ENCODE results near the gene MYO10.
"Not testable (repeated sequence)": the region's sequence is repeated elsewhere in the genome, so short reads cannot be mapped to it uniquely, and the experiment has no call there.

The MYO10 gene

GRCh38 chr5:16885635-16886365, 50.3 kb downstream of the MYO10 start:
- DNase-seq: no peak

- no peak for DNase-seq
These were observed 51.5 kb downstream of the MYO10 start for GRCh38 chr5:16884595-16884994.

- no peak for DNase-seq
These were observed 52.3 kb downstream of the MYO10 start for GRCh38 chr5:16883806-16884205.

DNA sequence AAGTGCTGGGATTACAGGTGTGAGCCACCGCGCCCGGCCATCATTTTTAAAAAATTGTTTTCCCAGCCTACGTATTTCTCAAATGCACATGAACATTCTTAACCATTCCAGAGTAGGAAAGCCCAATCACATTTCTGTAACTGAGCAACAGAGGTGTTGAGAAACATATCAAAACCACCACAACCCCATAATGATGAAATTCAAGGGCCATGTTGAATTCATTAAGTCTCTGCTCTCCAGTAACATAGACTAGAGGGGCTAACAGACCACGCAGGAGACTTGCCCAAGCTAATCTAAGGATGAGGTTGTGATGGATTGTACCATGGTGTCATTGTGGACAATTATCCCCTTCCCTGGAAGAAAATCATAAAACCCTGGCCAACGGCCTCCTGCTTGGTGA, 52.9 kb downstream of the MYO10 start:
- DNase-seq: peak; percentile 42

- DNase-seq: no peak
These were observed 54.8 kb downstream of the MYO10 start for GRCh38 chr5:16881251-16881650.

- DNase-seq: no peak
These were observed 55.5 kb downstream of the MYO10 start for GRCh38 chr5:16880547-16880946.

- DNase-seq: no peak
These were observed 56.4 kb downstream of the MYO10 start for GRCh38 chr5:16879650-16880049.

- DNase-seq: no peak
These were observed 56.9 kb downstream of the MYO10 start for GRCh38 chr5:16879191-16879590.

DNA sequence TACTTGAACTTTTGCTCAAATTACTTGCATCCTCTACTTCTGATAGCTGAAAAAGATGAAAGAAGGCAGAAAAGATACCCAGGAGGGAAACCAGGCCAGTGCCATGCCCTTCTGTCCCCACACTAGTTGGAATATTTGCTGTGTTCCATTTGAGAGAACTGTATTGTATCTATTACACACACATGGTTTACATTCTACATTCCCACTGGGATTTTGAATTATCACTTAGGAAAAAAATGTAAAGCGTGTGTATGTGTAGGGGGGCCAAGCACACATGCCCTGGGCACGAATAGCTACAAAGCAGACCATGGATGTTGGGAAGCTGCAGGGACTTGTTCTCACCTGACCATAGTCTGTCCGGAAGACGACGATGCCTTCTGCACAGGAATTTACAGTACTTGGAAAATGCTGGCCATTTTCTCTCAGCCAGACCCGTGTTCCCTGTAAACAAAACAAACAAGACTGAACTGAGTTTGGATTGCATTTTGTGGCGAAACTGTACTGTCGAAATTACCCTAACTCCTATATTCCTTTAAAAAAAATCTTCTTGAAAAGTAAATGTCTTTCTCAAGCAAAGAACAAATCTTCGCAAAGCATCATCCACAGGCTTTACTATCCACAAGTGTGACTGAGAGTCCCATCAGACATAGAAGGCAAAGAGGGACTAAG, 58.7 kb downstream of the MYO10 start:
- DNase-seq: peak; percentile 56

- not testable (repeated sequence) for DNase-seq
These were observed 61.7 kb downstream of the MYO10 start for GRCh38 chr5:16874424-16874823.

DNA sequence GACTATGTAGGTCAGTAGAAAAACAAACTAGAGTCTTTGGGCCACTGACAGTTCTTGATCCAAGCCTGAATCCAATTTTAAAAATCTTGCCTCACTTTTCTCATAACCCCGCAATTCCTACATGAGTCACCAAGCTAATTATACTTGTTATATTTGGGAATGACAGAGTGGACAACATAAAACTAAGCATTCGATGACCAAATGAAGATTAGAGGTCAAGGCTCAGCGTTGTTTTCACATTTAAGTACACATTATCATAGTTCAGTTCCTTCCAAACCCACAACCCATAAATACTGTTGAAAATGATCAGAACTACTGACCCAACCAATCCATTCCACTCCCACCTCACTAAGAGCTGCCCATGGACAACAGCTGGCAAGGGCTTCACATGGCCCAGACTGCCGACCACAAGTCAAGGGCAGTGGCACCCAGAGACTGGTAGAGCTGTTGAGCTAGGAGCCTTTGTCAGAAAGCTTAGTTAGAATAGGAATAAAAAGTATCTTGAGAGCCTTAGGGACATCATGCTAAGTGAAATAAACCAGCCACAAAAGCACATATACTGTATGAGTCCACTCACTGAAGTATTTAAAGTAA, 64.2 kb downstream of the MYO10 start:
- peak; percentile 45 for DNase-seq

DNA sequence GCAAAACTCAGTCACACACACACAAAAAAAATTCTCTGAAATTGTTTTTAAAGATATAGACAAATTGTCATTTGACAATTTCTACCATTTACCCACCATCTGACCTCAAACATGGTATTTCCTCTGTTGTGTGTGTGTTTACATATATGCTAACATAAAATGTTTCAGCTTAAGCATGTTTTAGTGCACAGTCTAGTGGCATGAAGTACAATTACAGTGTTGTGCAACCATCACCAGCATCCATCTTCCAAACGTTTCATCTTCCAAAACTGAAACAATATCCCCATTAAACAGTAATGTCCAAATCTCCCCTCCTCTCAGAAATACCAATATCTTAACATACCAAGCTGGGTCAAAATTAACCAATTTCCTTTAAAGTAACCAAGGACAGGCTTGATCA, 65.2 kb downstream of the MYO10 start:
- no peak for DNase-seq

DNA sequence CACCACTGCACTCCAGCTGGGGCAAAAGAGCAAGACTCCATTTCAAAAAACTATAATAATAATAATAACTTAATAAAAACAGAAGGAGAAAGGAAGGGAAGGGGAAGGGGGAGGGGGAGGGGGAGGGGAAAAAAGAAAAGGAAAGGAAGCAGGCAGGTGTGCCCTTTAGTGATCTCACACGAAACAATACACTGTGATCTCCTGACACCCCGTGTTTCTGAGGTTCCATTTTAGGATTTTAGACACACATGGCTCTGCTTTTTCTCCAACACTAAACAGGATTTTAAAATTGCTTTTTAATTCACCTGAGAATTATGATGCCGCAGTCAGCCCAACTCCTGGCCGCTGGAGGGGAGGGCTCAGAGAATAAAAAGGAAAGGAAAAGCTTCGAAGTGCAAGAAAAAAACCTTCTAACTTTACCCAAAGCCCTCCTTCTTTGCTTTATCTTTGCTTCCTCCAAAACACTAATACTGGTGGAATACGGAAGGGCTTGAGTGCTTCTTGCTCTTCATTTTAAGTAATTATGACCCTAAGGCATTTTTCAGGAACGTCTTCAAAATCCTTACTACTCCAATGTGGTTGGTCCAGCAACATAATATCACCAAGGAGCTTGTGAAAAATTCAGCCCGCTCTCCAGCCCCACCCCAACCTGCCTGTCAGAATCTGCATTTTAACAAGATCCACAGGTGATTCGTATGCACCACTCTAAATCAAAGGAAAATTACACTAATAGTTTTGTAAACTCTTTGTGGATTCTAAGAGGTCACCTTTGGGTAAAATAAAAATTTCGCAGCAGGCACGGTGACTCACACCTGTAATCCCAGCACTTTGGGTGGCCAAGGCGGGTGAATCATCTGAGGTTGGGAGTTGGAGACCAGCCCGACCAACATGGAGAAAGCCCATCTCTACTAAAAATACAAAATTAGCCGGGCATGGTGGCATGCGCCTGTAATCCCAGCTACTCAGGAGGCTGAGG, 66.0 kb downstream of the MYO10 start:
- DNase-seq: peak; percentile 75

DNA sequence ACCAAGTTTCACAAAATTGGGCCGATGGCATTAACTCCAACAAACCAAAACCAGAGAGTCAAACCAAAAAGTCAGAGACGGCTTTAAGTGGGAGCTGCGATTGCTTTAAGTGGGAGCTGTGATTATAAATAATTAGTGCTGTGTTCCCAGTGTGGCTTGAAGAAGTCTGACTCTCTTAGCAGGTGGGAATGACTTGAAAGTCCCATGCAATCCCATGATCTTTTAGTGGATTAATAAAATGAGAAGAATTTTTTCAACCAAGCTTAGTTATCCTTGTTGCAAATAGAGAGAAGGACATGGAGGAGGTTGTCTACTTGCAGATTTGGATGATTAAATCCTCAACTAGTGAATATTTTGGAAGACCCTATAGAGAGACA, 68.5 kb downstream of the MYO10 start:
- DNase-seq: no peak

DNA sequence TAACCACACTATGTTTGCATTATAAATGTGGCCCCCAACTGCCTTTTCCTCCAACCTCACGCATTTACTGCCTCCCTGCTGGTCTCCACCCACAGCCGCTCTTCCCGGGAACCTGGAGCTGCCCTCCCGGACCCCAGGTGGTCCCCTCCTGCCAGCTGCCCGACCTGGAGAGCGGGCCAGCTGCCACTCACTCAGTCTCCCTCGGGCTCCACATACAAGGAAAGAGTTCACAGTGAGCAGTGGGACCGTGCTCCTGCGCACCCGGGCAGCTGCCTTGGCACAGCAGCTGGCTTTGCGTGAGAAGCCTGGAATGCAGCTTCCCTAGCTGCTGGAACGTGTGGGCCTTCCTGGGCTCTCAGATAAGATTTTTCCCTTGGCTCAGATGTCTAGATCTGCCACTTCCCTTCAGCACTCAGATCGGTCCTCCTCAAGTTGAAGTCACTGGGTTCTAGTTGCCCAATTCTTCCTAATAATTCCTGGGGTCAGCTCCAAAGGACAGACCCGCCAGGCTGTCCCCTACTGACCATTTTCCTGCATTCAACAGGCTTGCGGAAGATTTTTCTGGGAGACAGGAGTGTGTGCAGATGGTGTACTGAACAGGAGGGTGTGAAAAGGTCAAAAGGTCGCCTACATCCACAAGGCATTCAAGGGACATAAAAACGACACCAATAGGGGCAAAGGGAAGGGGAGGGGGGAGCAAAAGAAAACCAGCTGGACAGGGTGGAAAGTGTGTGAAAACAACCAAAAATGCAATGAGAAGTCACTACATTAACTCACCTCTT, 69.1 kb downstream of the MYO10 start:
- DNase-seq: no peak

DNA sequence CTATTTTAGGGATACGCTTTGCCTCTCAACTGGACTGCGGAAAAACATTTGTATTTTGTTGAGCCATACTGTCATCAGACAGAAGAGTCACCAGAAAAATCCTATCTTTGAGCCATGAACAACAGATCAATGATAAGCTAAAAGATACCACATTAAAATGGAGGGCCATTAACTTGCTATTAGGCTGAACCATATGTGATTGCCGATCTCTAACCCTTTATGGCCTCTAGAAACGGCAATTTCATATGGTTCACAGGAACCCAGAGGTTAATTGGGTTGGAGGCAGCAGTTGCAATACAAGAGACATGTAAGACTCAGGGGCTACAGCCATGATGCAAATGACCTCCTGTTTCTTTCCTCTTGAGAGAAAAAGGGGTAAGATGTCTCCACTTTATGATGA, 69.8 kb downstream of the MYO10 start:
- no peak for DNase-seq

- DNase-seq: no peak
These were observed 70.9 kb downstream of the MYO10 start for GRCh38 chr5:16865151-16865550.

GRCh38 chr5:16864631-16865131, 71.4 kb downstream of the MYO10 start:
- DNase-seq: peak; percentile 40

DNA sequence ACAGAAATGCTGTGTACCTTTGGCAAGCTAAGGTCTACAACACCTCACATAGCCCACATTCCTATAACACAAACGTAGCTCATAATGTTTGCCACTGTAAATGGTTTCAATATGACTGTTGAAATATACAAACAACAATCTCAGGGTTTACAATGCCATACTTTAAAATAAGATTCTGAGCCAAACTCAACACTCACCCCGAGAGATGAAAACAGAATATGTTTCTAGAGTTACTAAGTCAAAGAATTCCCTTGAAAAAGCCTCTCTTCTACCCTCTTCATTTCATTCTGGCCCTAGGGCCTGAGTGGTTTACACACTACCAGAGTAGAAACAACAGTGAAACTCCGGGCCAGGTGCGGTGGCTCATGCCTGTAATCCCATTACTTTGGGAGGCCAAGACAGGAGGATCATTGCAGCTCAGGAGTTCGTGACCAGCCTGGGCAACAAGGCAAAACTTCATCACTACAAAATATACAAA, 72.6 kb downstream of the MYO10 start:
- no peak for DNase-seq

DNA sequence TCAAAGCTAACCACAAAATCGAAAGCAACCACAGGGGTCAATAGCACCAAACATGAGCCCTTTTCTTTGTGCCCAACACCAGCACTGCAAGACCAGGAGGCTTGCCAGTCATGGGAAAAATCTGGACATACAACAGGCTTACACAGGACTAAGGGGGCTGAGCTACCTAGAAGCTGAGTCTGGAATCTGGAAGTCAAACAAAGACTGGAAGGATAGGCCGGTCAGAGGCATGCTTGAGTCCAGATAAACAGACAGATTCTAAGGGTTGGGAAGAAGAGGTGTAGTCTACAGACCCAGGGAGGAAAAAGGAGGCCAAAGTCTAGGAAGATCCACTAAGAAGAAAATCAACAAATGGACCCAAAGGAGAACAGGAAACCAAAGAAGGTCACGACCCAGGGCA, 73.3 kb downstream of the MYO10 start:
- no peak for DNase-seq

GRCh38 chr5:16859346-16859745, 76.7 kb downstream of the MYO10 start:
- DNase-seq: no peak

- DNase-seq: no peak
These were observed 77.9 kb downstream of the MYO10 start for GRCh38 chr5:16858151-16858550.
